HEK293 (cell line): Measurements from ENCODE around the gene CXCL5.

Source experiments
- CTCF ChIA-PET: fragments of 350-600 bp; formaldehyde crosslinking; extraction: SDS; loops from one replicate; lab custom pipeline; 2021; ENCODE audit warnings: antibody characterized with exemption; lab: Yijun Ruan, JAX
- POLR2A ChIA-PET: fragments of 300-600 bp; formaldehyde crosslinking; extraction: SDS; loops from one replicate; lab custom pipeline; 2020; ENCODE audit warnings: antibody characterized with exemption, inconsistent platforms; lab: Yijun Ruan, JAX
- H3K27ac ChIP-seq: fragments of 200-500 bp; sonication (Bioruptor generic); 2 replicates; pipeline ENCODE4 v1.5.1; 2014; ENCODE audit warnings: low read depth, low read length, control low read depth, inconsistent platforms; ENCODE audit errors: extremely low read depth
- H3K36me3 ChIP-seq, 2 experiments: fragments of 200-500 bp in 1 of 2; sonication (Bioruptor generic) in 1 of 2; 1 replicate in 1 of 2; 2 replicates in 1 of 2; pipeline ENCODE4 v1.5.1; 2014 to 2017; ENCODE audit warnings: inconsistent platforms in 2 of 2, low read length in 2 of 2; ENCODE audit not compliant: control insufficient read depth in 2 of 2, insufficient read depth in 1 of 2
- H3K4me1 ChIP-seq: fragments of 200-500 bp; sonication (Bioruptor generic); 2 replicates; pipeline ENCODE4 v1.5.1; 2014; ENCODE audit warnings: mild to moderate bottlenecking, low read length, inconsistent platforms; ENCODE audit not compliant: control insufficient read depth, insufficient read depth
- H3K4me3 ChIP-seq: 2 replicates; pipeline ENCODE4 v1.5.1; 2011; ENCODE audit warnings: low read depth, mild to moderate bottlenecking, control low read depth, low read length, moderate library complexity
- H3K9me3 ChIP-seq: fragments of 200-500 bp; sonication (Bioruptor generic); 2 replicates; pipeline ENCODE4 v1.5.1; 2014; ENCODE audit warnings: low read depth, low read length, inconsistent platforms; ENCODE audit not compliant: control insufficient read depth, insufficient read depth
- GLIS1 ChIP-seq: fragments of 450-650 bp; formaldehyde crosslinking; IDR thresholded peaks from 2 replicates; pipeline ENCODE4 v1.5.1; 2016; ENCODE audit warnings: missing biosample characterization, missing genetic modification characterization
- KLF16 ChIP-seq: fragments of 450-650 bp; formaldehyde crosslinking; IDR thresholded peaks from 2 replicates; pipeline ENCODE4 v1.5.1; 2017; ENCODE audit warnings: missing biosample characterization, missing genetic modification characterization
- OVOL3 ChIP-seq: fragments of 450-650 bp; formaldehyde crosslinking; IDR thresholded peaks from 2 replicates; pipeline ENCODE4 v1.5.1; 2016; ENCODE audit warnings: missing biosample characterization, missing genetic modification characterization
- PRDM2 ChIP-seq: fragments of 450-650 bp; formaldehyde crosslinking; IDR thresholded peaks from 2 replicates; pipeline ENCODE4 v1.5.1; 2016; ENCODE audit warnings: missing biosample characterization, missing genetic modification characterization, borderline replicate concordance
- ZNF140 ChIP-seq: fragments of 450-650 bp; formaldehyde crosslinking; IDR thresholded peaks from 2 replicates; pipeline ENCODE4 v1.5.1; 2016; ENCODE audit warnings: missing biosample characterization, missing genetic modification characterization
- ZNF223 ChIP-seq: fragments of 450-650 bp; formaldehyde crosslinking; IDR thresholded peaks from 2 replicates; pipeline ENCODE4 v1.5.1; 2016; ENCODE audit warnings: missing biosample characterization, missing genetic modification characterization
- ZNF280C ChIP-seq: fragments of 450-650 bp; formaldehyde crosslinking; IDR thresholded peaks from 2 replicates; pipeline ENCODE4 v1.5.1; 2016; ENCODE audit warnings: missing biosample characterization, missing genetic modification characterization
- ZNF350 ChIP-seq: fragments of 450-650 bp; formaldehyde crosslinking; IDR thresholded peaks from 2 replicates; pipeline ENCODE4 v1.5.0; 2017; ENCODE audit warnings: missing biosample characterization, mild to moderate bottlenecking, missing genetic modification characterization
- ZNF398 ChIP-seq: fragments of 450-650 bp; formaldehyde crosslinking; IDR thresholded peaks from 2 replicates; pipeline ENCODE4 v1.5.1; 2017; ENCODE audit warnings: missing biosample characterization, missing genetic modification characterization
- ZNF416 ChIP-seq: fragments of 450-650 bp; formaldehyde crosslinking; IDR thresholded peaks from 2 replicates; pipeline ENCODE4 v1.5.1; 2016; ENCODE audit warnings: missing biosample characterization, missing genetic modification characterization
- ZNF488 ChIP-seq: fragments of 450-650 bp; formaldehyde crosslinking; IDR thresholded peaks from 2 replicates; pipeline ENCODE4 v1.5.1; 2016; ENCODE audit warnings: missing biosample characterization, missing genetic modification characterization
- ZNF518A ChIP-seq: fragments of 450-650 bp; formaldehyde crosslinking; conservative IDR thresholded peaks from 2 replicates; pipeline ENCODE4 v1.5.1; 2016; ENCODE audit warnings: low read depth, missing biosample characterization, missing genetic modification characterization
- ZNF544 ChIP-seq: fragments of 450-650 bp; formaldehyde crosslinking; IDR thresholded peaks from 2 replicates; pipeline ENCODE4 v1.5.0; 2017; ENCODE audit warnings: missing biosample characterization, missing genetic modification characterization
- ZNF677 ChIP-seq: fragments of 450-650 bp; IDR thresholded peaks from 2 replicates; pipeline ENCODE4 v1.5.0; 2018; ENCODE audit warnings: missing biosample characterization, mild to moderate bottlenecking, missing genetic modification characterization, moderate library complexity

CXCL5 gene

GRCh38 chr4:74006009-74006476 is 7.6 kb upstream of the CXCL5 start:
- ChIA-PET CTCF (interaction anchor here (1.3 kb wide), 1 partner anchor 13 kb away, joined by 4 read pairs; no protein-coding TSS in a partner anchor), POLR2A (no interaction called here)
- Histone ChIP-seq H3K4me1 (no peaks in the 10 kb centered on the region), H3K4me3 (no peak overlapping the region), H3K9me3 (no peaks in the 10 kb centered on the region), H3K36me3 (no peaks in the 10 kb centered on the region), H3K27ac (no peak overlapping the region)
- TF ChIP-seq ZNF140 (no peak), ZNF350 (tag by site-specific recombination) (no peak), ZNF677 (tag by site-specific recombination) (no peak), KLF16 (tag by site-specific recombination) (no peak), ZNF223 (tag by site-specific recombination) (no peak), ZNF416 (tag by site-specific recombination) (no peak), GLIS1 (tag by site-specific recombination) (no peak), ZNF280C (no peak), ZNF518A (tag by site-specific recombination) (no peak), ZNF488 (no peak), ZNF398 (tag by site-specific recombination) (no peak), ZNF544 (tag by site-specific recombination) (no peak), PRDM2 (tag by site-specific recombination) (no peak), OVOL3 (tag by site-specific recombination) (no peak)
